H1 (cell line): ENCODE measurements around the gene NABP1. TPM values are rescaled to one million over a fixed set of nuclear protein-coding genes. Genes with fewer than 3 reads are reported as not detected.

Source experiments
- CTCF ChIA-PET: fragments of 300-600 bp; sonication (Branson Sonifier 250); formaldehyde crosslinking; loops from one replicate; lab custom pipeline; 2021; ENCODE audit not compliant: partially characterized antibody; lab: Charles Lee
- POLR2A ChIA-PET: fragments of 300-600 bp; sonication (Branson Sonifier 250); formaldehyde crosslinking; loops from one replicate; lab custom pipeline; 2021; ENCODE audit warnings: inconsistent platforms; ENCODE audit not compliant: partially characterized antibody; lab: Charles Lee
- DNase-seq, 2 experiments: peaks; one replicate each; pipeline versions ENCODE4 v3.0.0 to v3.0.0-alpha.2; 2010 to 2022; ENCODE audit warnings: low spot score in 2 of 2, low read depth in 1 of 2, mixed read lengths in 1 of 2
- FAIRE-seq: peaks from 2 replicates; lab custom pipeline; 2011; peaks lifted over from hg19 to GRCh38; lab: Jason Lieb, UNC
- H2AFZ ChIP-seq: 2 replicates; pipeline ENCODE4 v1.8.1; 2012; ENCODE audit warnings: low read length, inconsistent platforms
- H2AK5ac ChIP-seq: 2 replicates; pipeline ENCODE4 v1.6.1; 2013; ENCODE audit warnings: low read depth, low read length
- H2BK120ac ChIP-seq: replicated peaks from 2 replicates; pipeline ENCODE3; 2013; ENCODE audit warnings: low read depth, low read length, inconsistent platforms
- H2BK12ac ChIP-seq: 2 replicates; pipeline ENCODE4 v1.6.1; 2013; ENCODE audit warnings: low read depth, low read length
- H2BK15ac ChIP-seq: 2 replicates; pipeline ENCODE4 v1.6.1; 2013; ENCODE audit warnings: low read length
- H2BK20ac ChIP-seq: 2 replicates; pipeline ENCODE4 v1.6.1; 2013; ENCODE audit warnings: low read length
- H2BK5ac ChIP-seq: 2 replicates; pipeline ENCODE4 v1.6.1; 2013; ENCODE audit warnings: low read depth, low read length
- H3K14ac ChIP-seq: 2 replicates; pipeline ENCODE4 v1.6.1; 2013; ENCODE audit warnings: inconsistent platforms; ENCODE audit not compliant: insufficient read length
- H3K18ac ChIP-seq: 2 replicates; pipeline ENCODE4 v1.6.1; 2013; ENCODE audit warnings: low read length; ENCODE audit errors: extremely low read depth
- H3K23ac ChIP-seq: 2 replicates; pipeline ENCODE4 v1.6.1; 2013; ENCODE audit warnings: inconsistent platforms; ENCODE audit not compliant: insufficient read length
- H3K23me2 ChIP-seq: 2 replicates; pipeline ENCODE4 v1.6.1; 2013; ENCODE audit warnings: low read depth, low read length
- H3K27ac ChIP-seq: 2 replicates; pipeline ENCODE4 v1.6.1; 2011; ENCODE audit warnings: low read depth, low read length, inconsistent platforms
- H3K27me3 ChIP-seq, 4 experiments: replicated peaks in 1 of 4; 1 replicate in 1 of 4; 2 replicates in 3 of 4; pipeline versions ENCODE4 v1.6.1 to v1.8.1; 2011 to 2013; ENCODE audit warnings: low read length in 3 of 4, mild to moderate bottlenecking in 3 of 4, inconsistent platforms in 2 of 4, mixed read lengths in 2 of 4, moderate library complexity in 1 of 4; ENCODE audit not compliant: control insufficient read depth in 3 of 4, insufficient read depth in 3 of 4; ENCODE audit errors: extremely low read depth in 1 of 4
- H3K36me3 ChIP-seq, 4 experiments: 2 replicates each; pipeline versions ENCODE4 v1.6.1 to v1.8.1; 2011 to 2013; ENCODE audit warnings: mild to moderate bottlenecking in 4 of 4, low read length in 3 of 4, moderate library complexity in 2 of 4, control low read depth in 1 of 4, inconsistent platforms in 1 of 4; ENCODE audit not compliant: insufficient read depth in 4 of 4, control insufficient read depth in 2 of 4
- H3K4ac ChIP-seq: replicated peaks from 2 replicates; pipeline ENCODE3; 2013; ENCODE audit warnings: low read length, low read depth, mixed read lengths, inconsistent platforms; ENCODE audit not compliant: insufficient read length
- H3K4me1 ChIP-seq, 4 experiments: replicated peaks in 1 of 4; 1 replicate in 1 of 4; 2 replicates in 3 of 4; pipeline versions ENCODE4 v1.6.1 to v1.8.1; 2011 to 2013; ENCODE audit warnings: low read length in 3 of 4, inconsistent platforms in 2 of 4, mixed read lengths in 1 of 4; ENCODE audit not compliant: insufficient read depth in 4 of 4, control insufficient read depth in 3 of 4
- H3K4me2 ChIP-seq, 2 experiments: 2 replicates each; pipeline versions ENCODE4 v1.6.1 to v1.8.1; 2011 to 2013; ENCODE audit warnings: low read depth in 2 of 2, low read length in 2 of 2, control low read depth in 1 of 2, inconsistent platforms in 1 of 2, mild to moderate bottlenecking in 1 of 2; ENCODE audit not compliant: insufficient read depth in 1 of 2
- H3K4me3 ChIP-seq, 4 experiments: fragments of 200-600, 300-600 bp in 1 of 4; sonication (generic), shearing (Covaris generic), sonication (Bioruptor Twin) in 1 of 4; 2 replicates each; pipeline versions ENCODE4 v1.5.1 to v1.8.1; 2011 to 2016; ENCODE audit warnings: low read length in 4 of 4, low read depth in 3 of 4, control low read depth in 2 of 4, inconsistent platforms in 2 of 4, mild to moderate bottlenecking in 2 of 4, mixed read lengths in 1 of 4, moderate library complexity in 1 of 4; ENCODE audit not compliant: insufficient read depth in 2 of 4; ENCODE audit errors: extremely low read depth in 1 of 4
- H3K56ac ChIP-seq: replicated peaks from 2 replicates; pipeline ENCODE3; 2013; ENCODE audit warnings: low read depth, mild to moderate bottlenecking, mixed read lengths, low read length, inconsistent platforms; ENCODE audit not compliant: insufficient read length
- H3K79me1 ChIP-seq: 2 replicates; pipeline ENCODE4 v1.6.1; 2013; ENCODE audit warnings: low read depth, low read length, control low read depth
- H3K79me2 ChIP-seq, 2 experiments: 2 replicates each; pipeline versions ENCODE4 v1.6.1 to v1.8.1; 2012 to 2013; ENCODE audit warnings: low read length in 2 of 2, mild to moderate bottlenecking in 2 of 2, inconsistent platforms in 1 of 2; ENCODE audit not compliant: insufficient read depth in 2 of 2, control insufficient read depth in 1 of 2
- H3K9ac ChIP-seq, 4 experiments: replicated peaks in 1 of 4; 1 replicate in 1 of 4; 2 replicates in 3 of 4; pipeline versions ENCODE4 v1.6.1 to v1.8.1; 2011 to 2013; ENCODE audit warnings: low read depth in 3 of 4, low read length in 3 of 4, control low read depth in 2 of 4, mild to moderate bottlenecking in 2 of 4, moderate library complexity in 2 of 4, inconsistent platforms in 1 of 4; ENCODE audit errors: extremely low read depth in 1 of 4
- H3K9me3 ChIP-seq, 2 experiments: 2 replicates each; pipeline versions ENCODE4 v1.6.1 to v1.8.1; 2012 to 2013; ENCODE audit warnings: mild to moderate bottlenecking in 2 of 2, moderate library complexity in 2 of 2, control low read depth in 1 of 2, inconsistent platforms in 1 of 2, low read depth in 1 of 2, low read length in 1 of 2, mixed read lengths in 1 of 2; ENCODE audit not compliant: insufficient read depth in 2 of 2
- H4K20me1 ChIP-seq, 2 experiments: replicated peaks in 1 of 2; 2 replicates each; pipeline versions ENCODE3 to v1.8.1; 2011 to 2013; ENCODE audit warnings: inconsistent platforms in 2 of 2, low read length in 2 of 2, mild to moderate bottlenecking in 1 of 2; ENCODE audit not compliant: insufficient read depth in 2 of 2, control insufficient read depth in 1 of 2
- H4K5ac ChIP-seq: 2 replicates; pipeline ENCODE4 v1.6.1; 2013; ENCODE audit warnings: low read length, low read depth, mixed read lengths, inconsistent platforms; ENCODE audit not compliant: insufficient read length
- H4K8ac ChIP-seq: 2 replicates; pipeline ENCODE4 v1.8.0; 2013; ENCODE audit warnings: mild to moderate bottlenecking, moderate library complexity, low read length, inconsistent platforms; ENCODE audit not compliant: insufficient read depth; ENCODE audit errors: extremely low read depth
- H4K91ac ChIP-seq: replicated peaks from 2 replicates; pipeline ENCODE3; 2013; ENCODE audit warnings: low read length, mixed read lengths, inconsistent platforms; ENCODE audit not compliant: insufficient read length
- CBX8 ChIP-seq: fragments of 300-800, 300-1000 bp; sonication (generic); IDR thresholded peaks from 2 replicates; pipeline ENCODE4 v1.7.1; 2016; ENCODE audit warnings: low read depth, low read length, borderline replicate concordance
- POU5F1 ChIP-seq: IDR thresholded peaks from 2 replicates; pipeline ENCODE4 v1.6.1; 2011; ENCODE audit warnings: low read depth, mild to moderate bottlenecking, low read length, moderate library complexity
- RAD21 ChIP-seq, 2 experiments: IDR thresholded peaks in 1 of 2; conservative IDR thresholded peaks in 1 of 2; 2 replicates each; pipeline ENCODE4 v1.6.1; 2011; ENCODE audit warnings: low read depth in 2 of 2, low read length in 2 of 2, improper control_type of control experiment in 1 of 2, inconsistent platforms in 1 of 2, mild to moderate bottlenecking in 1 of 2, moderate library complexity in 1 of 2
- TEAD4 ChIP-seq: IDR thresholded peaks from 2 replicates; pipeline ENCODE4 v1.6.1; 2012; ENCODE audit warnings: low read depth, low read length, inconsistent platforms, mixed read lengths
- WGBS, 2 experiments: shearing (Covaris generic) in 1 of 2; methylation state at CpG; one replicate each; pipeline versions ENCODE4 v1.1.6 to v1.1.7; 2013 to 2015; ENCODE audit warnings: low lambda C conversion rate in 2 of 2, mixed read lengths in 2 of 2, inconsistent platforms in 1 of 2, low coverage in 1 of 2, missing lambda C conversion rate in 1 of 2; ENCODE audit not compliant: insufficient replicate concordance in 2 of 2, insufficient coverage in 1 of 2, insufficient read length in 1 of 2; ENCODE audit errors: extremely low coverage in 1 of 2, missing lambda C conversion rate in 1 of 2; 5-methylcytosine and 5-hydroxymethylcytosine counted together
- polyA plus RNA-seq, 7 experiments: library from polyadenylated mRNA; depleted of rRNA in 3 of 7; stranded (reverse) in 5 of 7; unstranded in 2 of 7; fragments of >200 nt in 5 of 7; fragments of 200-250 nt in 2 of 7; gene quantifications; 1 replicate in 5 of 7; 2 replicates in 1 of 7; 4 replicates in 1 of 7; pipeline versions ENCODE4 v1.2.1 to v1.2.3, GENCODE V29; 2011 to 2013; ENCODE audit warnings: missing spikeins in 2 of 7, mixed read lengths in 2 of 7
- total RNA-seq: library from RNA; stranded (reverse); fragmentation: NEBNext Ultra II Directional; extraction: Animal tissue kit (Norgen Biotek cat#: 25700); gene quantifications from 2 replicates; pipeline ENCODE4 v1.2.1, GENCODE V29; 2021

The NABP1 gene
- total and polyA plus RNA-seq, 2 of the 8 experiments (the other 6 are each of a cell fraction or from before 2014, with no cell fraction given): 0.63 to 4.8 TPM

GRCh38 chr2:191645032-191645431 lies 32.9 kb upstream of the NABP1 start:
- H4K91ac ChIP-seq: no peak overlapping the region
- no peak overlapping the region for H3K56ac ChIP-seq
- no peak overlapping the region for H2BK120ac ChIP-seq
- POLR2A ChIA-PET: no interaction called here
- no peaks in the 10 kb centered on the region for H3K79me2 ChIP-seq
- no peaks in the 10 kb centered on the region for H3K4me1 ChIP-seq
- H2BK20ac ChIP-seq: no peak overlapping the region
- H4K20me1 ChIP-seq: no peaks in the 10 kb centered on the region
- no peaks in the 10 kb centered on the region for H3K27me3 ChIP-seq
- peaks cover 1% of the 10 kb centered on the region; the same call in 1 of the 2 replicates for H3K23me2 ChIP-seq
- H4K8ac ChIP-seq: no peak overlapping the region
- H3K9ac ChIP-seq: no peak overlapping the region
- H3K36me3 ChIP-seq: no peaks in the 10 kb centered on the region
- H4K5ac ChIP-seq: no peak overlapping the region
- H3K14ac ChIP-seq: no peak overlapping the region
- no peak overlapping the region for H3K4me3 ChIP-seq
- H2AFZ ChIP-seq: no peak overlapping the region
- no peak overlapping the region for H3K4ac ChIP-seq
- no peak overlapping the region for H2AK5ac ChIP-seq
- no peak overlapping the region for H2BK5ac ChIP-seq
- no peak overlapping the region for H3K23ac ChIP-seq
- H3K79me1 ChIP-seq: no peaks in the 10 kb centered on the region
- no peak overlapping the region for H3K27ac ChIP-seq
- no peaks in the 10 kb centered on the region for H3K9me3 ChIP-seq
- DNase-seq (no peak), FAIRE-seq (no peak)
- CTCF ChIA-PET: interaction anchor here (1.0 kb wide), 1 partner anchor 20 kb away, joined by 3 read pairs; no protein-coding TSS in a partner anchor
- no peak overlapping the region for H2BK12ac ChIP-seq
- TF ChIP-seq TEAD4: no peak
- TF ChIP-seq POU5F1: no peak
- TF ChIP-seq CBX8: no peak
- no peak for TF ChIP-seq RAD21 (IDR thresholded peaks at IDR 0.05 in 1 of 2, conservative IDR thresholded peaks at IDR 0.05 in 1 of 2; ENCODE audit: low read depth in 2 of 2, low read length in 2 of 2)
- TF ChIP-seq, all 59 proteins: peak for 0
- no peak overlapping the region for H2BK15ac ChIP-seq
- H3K4me2 ChIP-seq: no peak overlapping the region
- WGBS, 2 experiments: 88% methylated on average over 1 of the region's 1 CpG; no CpG with 5 or more reads in 1 of the 2 experiments
- H3K18ac ChIP-seq: no peak overlapping the region
